ENCODE data around the gene BAK1. TPM values are rescaled to one million over a fixed set of nuclear protein-coding genes. Genes with fewer than 3 reads are reported as not detected.
"Not testable (repeated sequence)": the region's sequence is repeated elsewhere in the genome, so short reads cannot be mapped to it uniquely, and the experiment has no call there.

Gene BAK1
- total and polyA plus RNA-seq, 2 experiments from 2014 or later, result 18.6 to 33.1 TPM

DNA sequence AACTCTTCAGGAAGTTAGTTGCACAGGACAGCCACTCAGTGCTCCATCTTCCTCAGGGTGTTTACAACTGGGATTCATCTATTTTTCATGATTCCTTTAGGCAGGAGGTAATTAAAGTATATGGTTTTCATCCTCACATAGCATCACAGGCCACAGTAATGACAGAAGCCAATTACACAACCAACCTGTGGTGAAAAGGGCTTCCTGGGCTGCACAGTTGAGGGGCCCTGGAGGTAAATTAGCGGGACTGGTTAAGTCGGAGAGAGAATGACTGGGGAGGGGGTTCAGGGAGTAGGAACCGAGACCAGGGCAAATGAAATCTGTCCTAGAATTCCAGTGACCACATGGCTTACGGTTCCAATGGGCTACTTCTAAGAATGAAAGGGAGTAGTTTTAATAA, 37.0 kb downstream of the BAK1 start:
- Histone ChIP-seq H3K4me2 (no peak overlapping the region), H3K36me3 (replicated peaks; ENCODE audit: insufficient read depth, low read depth) (no peaks in the 10 kb centered on the region), H2AFZ (no peak overlapping the region), H3K27ac (no peak overlapping the region), H4K20me1 (ENCODE audit: insufficient read depth, poor library complexity, severe bottlenecking) (no peaks in the 10 kb centered on the region), H3K4me1 (ENCODE audit: insufficient read depth) (peaks cover 9% of the 10 kb centered on the region), H3K9me3 (ENCODE audit: low read depth) (no peaks in the 10 kb centered on the region), H3K27me3 (no peaks in the 10 kb centered on the region), H3K79me2 (no peaks in the 10 kb centered on the region), H3K4me3 (no peak overlapping the region), H3K9me2 (replicated peaks; ENCODE audit: insufficient read depth) (no peaks in the 10 kb centered on the region)
- no peak for DNase-seq (ENCODE audit: low spot score)
- TF ChIP-seq, protein P1, sequence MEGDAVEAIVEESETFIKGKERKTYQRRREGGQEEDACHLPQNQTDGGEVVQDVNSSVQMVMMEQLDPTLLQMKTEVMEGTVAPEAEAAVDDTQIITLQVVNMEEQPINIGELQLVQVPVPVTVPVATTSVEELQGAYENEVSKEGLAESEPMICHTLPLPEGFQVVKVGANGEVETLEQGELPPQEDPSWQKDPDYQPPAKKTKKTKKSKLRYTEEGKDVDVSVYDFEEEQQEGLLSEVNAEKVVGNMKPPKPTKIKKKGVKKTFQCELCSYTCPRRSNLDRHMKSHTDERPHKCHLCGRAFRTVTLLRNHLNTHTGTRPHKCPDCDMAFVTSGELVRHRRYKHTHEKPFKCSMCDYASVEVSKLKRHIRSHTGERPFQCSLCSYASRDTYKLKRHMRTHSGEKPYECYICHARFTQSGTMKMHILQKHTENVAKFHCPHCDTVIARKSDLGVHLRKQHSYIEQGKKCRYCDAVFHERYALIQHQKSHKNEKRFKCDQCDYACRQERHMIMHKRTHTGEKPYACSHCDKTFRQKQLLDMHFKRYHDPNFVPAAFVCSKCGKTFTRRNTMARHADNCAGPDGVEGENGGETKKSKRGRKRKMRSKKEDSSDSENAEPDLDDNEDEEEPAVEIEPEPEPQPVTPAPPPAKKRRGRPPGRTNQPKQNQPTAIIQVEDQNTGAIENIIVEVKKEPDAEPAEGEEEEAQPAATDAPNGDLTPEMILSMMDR (IDR thresholded peaks at IDR 0.05; ENCODE audit: poor library complexity), result no peak
- no peak for TF ChIP-seq EZH2phosphoT487 (IDR thresholded peaks at IDR 0.05; ENCODE audit: low read depth, severe bottlenecking, unreplicated experiment)
- no peak for TF ChIP-seq EZH2 (IDR thresholded peaks at IDR 0.05; ENCODE audit: borderline replicate concordance)
- 72% methylated on average over 4 of the region's 4 CpGs for WGBS (ENCODE audit: low lambda C conversion rate, missing lambda C conversion rate)

DNA sequence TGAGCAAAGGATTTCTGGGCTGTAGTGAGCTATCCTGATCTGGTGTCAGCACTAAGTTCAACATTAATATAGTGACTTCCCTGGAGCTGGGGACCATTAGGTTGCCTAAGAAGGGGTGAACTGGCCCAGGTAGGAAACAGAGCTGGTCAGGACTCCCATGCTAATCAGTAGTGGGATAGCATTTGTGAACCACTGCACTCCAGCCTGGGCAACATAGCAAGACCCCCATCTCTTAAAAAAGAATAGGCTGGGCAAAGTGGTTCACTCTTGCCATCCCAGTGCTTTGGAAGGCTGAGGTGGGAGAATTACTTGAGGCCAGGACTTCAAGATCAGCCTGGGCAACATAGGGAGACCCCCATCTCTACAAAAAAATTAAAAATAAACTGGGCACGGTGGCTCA, 39.3 kb downstream of the BAK1 start:
- Histone ChIP-seq H3K9me3 (ENCODE audit: low read depth) (no peaks in the 10 kb centered on the region), H3K4me1 (ENCODE audit: insufficient read depth) (peaks cover 9% of the 10 kb centered on the region), H3K4me2 (no peak overlapping the region), H3K27ac (no peak overlapping the region), H3K9me2 (replicated peaks; ENCODE audit: insufficient read depth) (no peaks in the 10 kb centered on the region), H2AFZ (no peak overlapping the region), H3K4me3 (no peak overlapping the region), H3K36me3 (replicated peaks; ENCODE audit: insufficient read depth, low read depth) (no peaks in the 10 kb centered on the region), H3K79me2 (no peaks in the 10 kb centered on the region), H3K27me3 (no peaks in the 10 kb centered on the region), H4K20me1 (ENCODE audit: insufficient read depth, poor library complexity, severe bottlenecking) (no peaks in the 10 kb centered on the region)
- TF ChIP-seq EZH2 (IDR thresholded peaks at IDR 0.05; ENCODE audit: borderline replicate concordance), result no peak
- TF ChIP-seq EZH2phosphoT487 (IDR thresholded peaks at IDR 0.05; ENCODE audit: low read depth, severe bottlenecking, unreplicated experiment), result no peak
- TF ChIP-seq, protein P1 (IDR thresholded peaks at IDR 0.05; ENCODE audit: poor library complexity), result no peak
- 89% methylated on average over 1 of the region's 1 CpG for WGBS (ENCODE audit: low lambda C conversion rate, missing lambda C conversion rate)
- DNase-seq (ENCODE audit: low spot score), result no peak

DNA sequence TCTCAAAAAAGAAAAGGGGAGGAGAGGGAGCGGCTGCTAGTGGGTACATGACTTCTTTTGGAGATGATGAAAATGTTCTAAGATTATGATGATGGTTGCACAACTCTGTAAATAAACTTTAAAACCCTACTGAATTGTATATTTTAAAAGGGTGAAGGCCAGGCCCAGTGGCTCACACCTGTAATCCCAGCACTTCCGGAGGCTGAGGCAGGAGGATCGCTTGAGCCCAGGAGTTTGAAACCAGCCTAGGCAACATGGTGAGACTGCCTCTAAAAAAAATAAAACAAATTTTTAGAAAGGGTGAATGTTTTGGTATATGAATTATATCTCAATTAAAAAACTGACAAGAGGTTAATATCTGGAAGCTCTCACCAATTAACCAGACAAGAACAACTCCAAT, 45.4 kb downstream of the BAK1 start:
- WGBS (ENCODE audit: low lambda C conversion rate, missing lambda C conversion rate), result 91% methylated on average over 3 of the region's 3 CpGs
- no peaks in the 10 kb centered on the region for H3K36me3 ChIP-seq (replicated peaks; ENCODE audit: insufficient read depth, low read depth)

DNA sequence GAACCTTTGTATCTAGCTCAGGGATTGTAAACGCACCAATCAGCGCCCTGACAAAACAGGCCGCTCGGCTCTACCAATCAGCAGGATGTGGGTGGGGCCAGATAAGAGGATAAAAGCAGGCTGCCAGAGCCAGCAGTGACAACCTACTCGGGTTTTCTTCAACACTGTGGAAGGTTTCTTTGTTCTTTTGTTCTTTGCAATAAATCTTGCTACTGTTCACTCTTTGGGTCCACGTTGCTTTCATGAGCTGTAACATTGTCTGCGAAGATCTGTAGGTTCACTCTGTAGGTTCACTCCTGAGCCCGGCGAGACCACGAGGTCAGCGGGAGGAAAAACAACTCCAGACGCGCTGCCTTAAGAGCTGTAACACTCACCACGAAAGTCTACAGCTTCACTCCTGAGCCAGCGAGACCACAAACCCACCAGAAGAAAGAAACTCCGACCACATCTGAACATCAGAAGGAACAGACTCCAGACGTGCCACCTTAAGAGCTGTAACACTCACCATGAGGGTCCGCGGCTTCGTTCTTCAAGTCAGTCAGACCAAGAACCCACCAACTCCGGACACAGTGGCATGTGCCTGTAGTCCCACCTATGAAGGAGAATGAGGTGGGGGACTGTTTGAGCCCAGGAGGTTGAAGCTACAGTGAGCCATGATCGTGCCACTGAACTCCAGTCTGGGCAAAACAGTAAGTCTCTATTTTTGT, 46.8 kb downstream of the BAK1 start:
- H3K4me1 ChIP-seq (ENCODE audit: insufficient read depth); H3K27ac ChIP-seq; H3K27me3 ChIP-seq; H3K4me2 ChIP-seq; H3K9me3 ChIP-seq (ENCODE audit: low read depth); DNase-seq (ENCODE audit: low spot score); H3K4me3 ChIP-seq; H3K79me2 ChIP-seq; H2AFZ ChIP-seq; H3K9me2 ChIP-seq (replicated peaks; ENCODE audit: insufficient read depth); H4K20me1 ChIP-seq (ENCODE audit: insufficient read depth, poor library complexity, severe bottlenecking); H3K36me3 ChIP-seq (replicated peaks; ENCODE audit: insufficient read depth, low read depth): not testable (repeated sequence)
- WGBS (ENCODE audit: low lambda C conversion rate, missing lambda C conversion rate), result 89% methylated on average over 22 of the region's 22 CpGs

More for the DNA sequence above, 45.4 kb downstream of the BAK1 start:
- no peak overlapping the region for H3K4me2 ChIP-seq
- no peaks in the 10 kb centered on the region for H3K27me3 ChIP-seq
- no peaks in the 10 kb centered on the region for H3K4me1 ChIP-seq (ENCODE audit: insufficient read depth)
- no peak overlapping the region for H3K27ac ChIP-seq
- no peak overlapping the region for H3K4me3 ChIP-seq
- no peaks in the 10 kb centered on the region for H3K9me3 ChIP-seq (ENCODE audit: low read depth)
- H2AFZ ChIP-seq, result no peak overlapping the region
- H3K79me2 ChIP-seq, result no peaks in the 10 kb centered on the region
- DNase-seq (ENCODE audit: low spot score), result no peak
- H4K20me1 ChIP-seq (ENCODE audit: insufficient read depth, poor library complexity, severe bottlenecking), result no peaks in the 10 kb centered on the region
- no peak for TF ChIP-seq EZH2 (IDR thresholded peaks at IDR 0.05; ENCODE audit: borderline replicate concordance)
- TF ChIP-seq EZH2phosphoT487 (IDR thresholded peaks at IDR 0.05; ENCODE audit: low read depth, severe bottlenecking, unreplicated experiment), result no peak
- TF ChIP-seq, protein P1 (IDR thresholded peaks at IDR 0.05; ENCODE audit: poor library complexity), result no peak
- no peaks in the 10 kb centered on the region for H3K9me2 ChIP-seq (replicated peaks; ENCODE audit: insufficient read depth)

DNA sequence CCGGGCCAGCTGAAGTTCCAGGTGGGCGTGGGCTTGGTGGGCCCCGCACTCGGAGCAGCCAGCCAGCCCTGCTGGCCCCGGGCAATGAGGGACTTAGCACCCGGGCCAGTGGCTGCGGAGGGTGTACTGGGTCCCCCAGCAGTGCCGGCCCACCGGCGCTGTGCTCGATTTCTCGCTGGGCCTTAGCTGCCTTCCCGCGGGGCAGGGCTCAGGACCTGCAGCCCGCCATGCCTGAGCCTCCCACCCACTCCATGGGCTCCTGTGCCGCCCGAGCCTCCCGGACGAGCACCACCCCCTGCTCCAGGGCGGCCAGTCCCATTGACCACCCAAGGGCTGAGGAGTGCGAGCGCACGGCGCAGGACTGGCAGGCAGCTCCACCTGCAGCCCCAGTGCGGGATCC, 47.6 kb downstream of the BAK1 start:
- not testable (repeated sequence) for H3K27me3 ChIP-seq; DNase-seq (ENCODE audit: low spot score); H3K4me1 ChIP-seq (ENCODE audit: insufficient read depth); H4K20me1 ChIP-seq (ENCODE audit: insufficient read depth, poor library complexity, severe bottlenecking); H3K4me2 ChIP-seq; H3K36me3 ChIP-seq (replicated peaks; ENCODE audit: insufficient read depth, low read depth); H3K27ac ChIP-seq; H3K4me3 ChIP-seq; H2AFZ ChIP-seq; H3K9me2 ChIP-seq (replicated peaks; ENCODE audit: insufficient read depth); H3K9me3 ChIP-seq (ENCODE audit: low read depth); H3K79me2 ChIP-seq
- 97% methylated on average over 17 of the region's 25 CpGs for WGBS (ENCODE audit: low lambda C conversion rate, missing lambda C conversion rate)

DNA sequence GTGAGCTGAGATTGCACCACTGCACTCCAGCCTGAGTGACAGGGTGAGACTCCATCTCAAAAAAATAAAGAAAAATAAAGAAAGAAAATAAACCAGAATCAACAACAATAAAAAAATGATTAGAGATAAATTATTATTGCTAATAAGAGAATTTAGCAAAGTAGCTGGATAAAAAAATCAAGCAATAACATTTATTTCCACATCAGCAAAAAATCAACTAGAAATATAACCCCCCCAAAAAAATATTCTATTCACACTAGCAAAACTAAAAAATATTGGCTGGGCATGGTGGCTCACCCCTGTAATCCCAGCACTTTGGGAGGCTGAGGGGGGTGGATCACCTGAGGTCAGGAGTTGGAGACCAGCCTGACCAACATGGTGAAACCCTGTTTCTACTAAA, 49.5 kb downstream of the BAK1 start:
- not testable (repeated sequence) for H3K9me3 ChIP-seq (ENCODE audit: low read depth); H2AFZ ChIP-seq; H3K4me2 ChIP-seq; H3K79me2 ChIP-seq; H3K36me3 ChIP-seq (replicated peaks; ENCODE audit: insufficient read depth, low read depth); H3K4me1 ChIP-seq (ENCODE audit: insufficient read depth); H3K4me3 ChIP-seq; H3K27ac ChIP-seq; H3K27me3 ChIP-seq; H4K20me1 ChIP-seq (ENCODE audit: insufficient read depth, poor library complexity, severe bottlenecking); H3K9me2 ChIP-seq (replicated peaks; ENCODE audit: insufficient read depth); DNase-seq (ENCODE audit: low spot score)

Measured in hepatocyte (in vitro differentiated cells).